ENCODE measurements around the gene TUSC2.

DNA sequence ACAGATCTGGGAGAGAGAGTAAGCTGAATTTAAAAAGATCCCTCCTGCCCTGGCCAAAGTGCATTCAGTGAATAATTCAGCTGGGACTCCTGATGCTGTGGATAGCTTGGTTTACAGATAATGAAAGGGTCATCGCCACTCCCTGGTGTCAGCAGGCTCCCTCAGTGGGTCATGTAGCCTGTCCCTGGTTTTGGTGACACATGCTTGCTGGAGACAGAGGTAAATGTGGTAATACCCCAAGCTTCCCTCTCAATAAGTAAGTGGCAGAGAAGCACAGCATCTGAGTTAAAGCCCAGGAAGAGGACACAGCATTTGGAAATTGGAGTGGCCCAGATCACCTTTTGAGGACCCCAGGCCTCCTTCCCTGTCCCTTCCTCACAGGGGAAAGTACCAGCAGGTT lies 29.5 kb upstream of the TUSC2 start:
- TF ChIP-seq, protein P1, sequence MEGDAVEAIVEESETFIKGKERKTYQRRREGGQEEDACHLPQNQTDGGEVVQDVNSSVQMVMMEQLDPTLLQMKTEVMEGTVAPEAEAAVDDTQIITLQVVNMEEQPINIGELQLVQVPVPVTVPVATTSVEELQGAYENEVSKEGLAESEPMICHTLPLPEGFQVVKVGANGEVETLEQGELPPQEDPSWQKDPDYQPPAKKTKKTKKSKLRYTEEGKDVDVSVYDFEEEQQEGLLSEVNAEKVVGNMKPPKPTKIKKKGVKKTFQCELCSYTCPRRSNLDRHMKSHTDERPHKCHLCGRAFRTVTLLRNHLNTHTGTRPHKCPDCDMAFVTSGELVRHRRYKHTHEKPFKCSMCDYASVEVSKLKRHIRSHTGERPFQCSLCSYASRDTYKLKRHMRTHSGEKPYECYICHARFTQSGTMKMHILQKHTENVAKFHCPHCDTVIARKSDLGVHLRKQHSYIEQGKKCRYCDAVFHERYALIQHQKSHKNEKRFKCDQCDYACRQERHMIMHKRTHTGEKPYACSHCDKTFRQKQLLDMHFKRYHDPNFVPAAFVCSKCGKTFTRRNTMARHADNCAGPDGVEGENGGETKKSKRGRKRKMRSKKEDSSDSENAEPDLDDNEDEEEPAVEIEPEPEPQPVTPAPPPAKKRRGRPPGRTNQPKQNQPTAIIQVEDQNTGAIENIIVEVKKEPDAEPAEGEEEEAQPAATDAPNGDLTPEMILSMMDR (IDR thresholded peaks at IDR 0.05; ENCODE audit: insufficient read depth, low read length, poor library complexity, severe bottlenecking): no peak
- no peak for TF ChIP-seq EZH2phosphoT487 (conservative IDR thresholded peaks at IDR 0.05; ENCODE audit: low read length)

All from SU-DHL-6 (cell line).